Keratinocyte (primary cell): ENCODE results near the gene CASP3. TPM values are rescaled to one million over a fixed set of nuclear protein-coding genes. Genes with fewer than 3 reads are reported as not detected.
"Not testable (repeated sequence)": the region's sequence is repeated elsewhere in the genome, so short reads cannot be mapped to it uniquely, and the experiment has no call there.

Experiments used
- DNase-seq: peaks from one replicate; pipeline ENCODE4 v3.0.0-alpha.2; 2011; ENCODE audit warnings: low read depth, missing footprints, low spot score
- FAIRE-seq: peaks from 2 replicates; lab custom pipeline; 2011; peaks lifted over from hg19 to GRCh38; lab: Jason Lieb, UNC
- H2AFZ ChIP-seq: 2 replicates; pipeline ENCODE4 v1.6.0; 2012; ENCODE audit warnings: low read length, control low read depth, inconsistent platforms; ENCODE audit not compliant: control insufficient read depth
- H3K27ac ChIP-seq: 2 replicates; pipeline ENCODE4 v1.5.1; 2011; ENCODE audit warnings: low read length; ENCODE audit not compliant: control insufficient read depth, insufficient read depth
- H3K27me3 ChIP-seq: 3 replicates; pipeline ENCODE4 v1.6.0; 2011; ENCODE audit warnings: low read length; ENCODE audit not compliant: control insufficient read depth, insufficient read depth; ENCODE audit errors: extremely low read depth
- H3K36me3 ChIP-seq, 2 experiments: 2 replicates in 1 of 2; 3 replicates in 1 of 2; pipeline ENCODE4 v1.5.1; 2011; ENCODE audit warnings: low read length in 2 of 2, mild to moderate bottlenecking in 1 of 2; ENCODE audit not compliant: control insufficient read depth in 2 of 2, insufficient read depth in 2 of 2; ENCODE audit errors: extremely low read depth in 1 of 2
- H3K4me1 ChIP-seq: 3 replicates; pipeline ENCODE4 v1.5.1; 2011; ENCODE audit warnings: low read length; ENCODE audit not compliant: control insufficient read depth, insufficient read depth; ENCODE audit errors: extremely low read depth
- H3K4me2 ChIP-seq: 3 replicates; pipeline ENCODE4 v1.6.0; 2011; ENCODE audit warnings: low read depth, low read length; ENCODE audit not compliant: control insufficient read depth, insufficient read depth; ENCODE audit errors: extremely low read depth
- H3K4me3 ChIP-seq, 3 experiments: fragments of 200-600 bp in 1 of 3; sonication (generic) in 1 of 3; 2 replicates in 2 of 3; 3 replicates in 1 of 3; pipeline ENCODE4 v1.5.1; 2011 to 2016; ENCODE audit warnings: low read length in 3 of 3, mild to moderate bottlenecking in 3 of 3, control low read depth in 2 of 3, inconsistent platforms in 1 of 3, low read depth in 1 of 3, mixed read lengths in 1 of 3, mixed run types in 1 of 3, moderate library complexity in 1 of 3; ENCODE audit not compliant: control insufficient read depth in 2 of 3, insufficient read depth in 2 of 3; ENCODE audit errors: extremely low read depth in 1 of 3
- H3K79me2 ChIP-seq: 2 replicates; pipeline ENCODE4 v1.6.0; 2012; ENCODE audit warnings: low read length; ENCODE audit not compliant: control insufficient read depth, insufficient read depth
- H3K9ac ChIP-seq: 3 replicates; pipeline ENCODE4 v1.6.0; 2011; ENCODE audit warnings: low read length; ENCODE audit not compliant: control insufficient read depth, insufficient read depth; ENCODE audit errors: extremely low read depth
- H3K9me1 ChIP-seq: 3 replicates; pipeline ENCODE4 v1.6.0; 2011; ENCODE audit warnings: low read length; ENCODE audit not compliant: control insufficient read depth, insufficient read depth; ENCODE audit errors: extremely low read depth
- H3K9me3 ChIP-seq: 2 replicates; pipeline ENCODE4 v1.5.1; 2012; ENCODE audit warnings: low read depth, low read length; ENCODE audit not compliant: control insufficient read depth
- H4K20me1 ChIP-seq: 3 replicates; pipeline ENCODE4 v1.6.0; 2011; ENCODE audit warnings: low read length; ENCODE audit not compliant: control insufficient read depth, insufficient read depth; ENCODE audit errors: extremely low read depth
- EZH2 ChIP-seq: IDR thresholded peaks from one replicate; pipeline ENCODE4 v1.6.1; 2012; ENCODE audit warnings: inconsistent platforms, mild to moderate bottlenecking, low read length, moderate library complexity
- dilution Hi-C: fragments of 300-500 bp; cut with MboI; formaldehyde crosslinking; loops from one replicate; pipeline ENCODE4 v1.7.0; 2020; ENCODE audit warnings: low sequenced_read_pairs; ENCODE audit not compliant: extremely low pct_ligation_motif_present
- polyA plus RNA-seq, 5 experiments: library from polyadenylated mRNA; depleted of rRNA in 3 of 5; stranded (reverse) in 3 of 5; stranded (forward) in 1 of 5; unstranded in 1 of 5; fragments of >200 nt; gene quantifications; 1 replicate in 1 of 5; 2 replicates in 3 of 5; 3 replicates in 1 of 5; pipeline versions ENCODE4 v1.2.1 to v1.2.3, GENCODE V29; 2011 to 2012; ENCODE audit warnings: missing spikeins in 2 of 5, low read depth in 1 of 5, low replicate concordance in 1 of 5
- TF ChIP-seq, protein P1 (sequence below), 3 experiments: IDR thresholded peaks in 1 of 3; conservative IDR thresholded peaks in 1 of 3; optimal IDR thresholded peaks in 1 of 3; 2 replicates in 2 of 3; 3 replicates in 1 of 3; pipeline versions ENCODE3 to v1.5.1; 2011; ENCODE audit warnings: low read length in 3 of 3, mild to moderate bottlenecking in 3 of 3, moderate library complexity in 2 of 3, control low read depth in 1 of 3, inconsistent platforms in 1 of 3; ENCODE audit not compliant: insufficient read depth in 2 of 3; ENCODE audit errors: extremely low read depth in 1 of 3

CASP3 gene
- polyA plus RNA-seq, 1 donor (not counting 4 experiments of a cell fraction or from before 2014, with no cell fraction given): 51.1 TPM

GRCh38 chr4:184624972-184625554, 24.2 kb downstream of the CASP3 start:
- H4K20me1 ChIP-seq: no peaks in the 10 kb centered on the region
- H3K4me1 ChIP-seq: no peaks in the 10 kb centered on the region
- dilution Hi-C loops: no loop called here
- no peak overlapping the region for H3K4me3 ChIP-seq
- DNase-seq (no peak), FAIRE-seq (no peak)
- no peak overlapping the region for H2AFZ ChIP-seq
- H3K9ac ChIP-seq: no peak overlapping the region
- no peaks in the 10 kb centered on the region for H3K27me3 ChIP-seq
- no peaks in the 10 kb centered on the region for H3K79me2 ChIP-seq
- TF ChIP-seq, protein P1, sequence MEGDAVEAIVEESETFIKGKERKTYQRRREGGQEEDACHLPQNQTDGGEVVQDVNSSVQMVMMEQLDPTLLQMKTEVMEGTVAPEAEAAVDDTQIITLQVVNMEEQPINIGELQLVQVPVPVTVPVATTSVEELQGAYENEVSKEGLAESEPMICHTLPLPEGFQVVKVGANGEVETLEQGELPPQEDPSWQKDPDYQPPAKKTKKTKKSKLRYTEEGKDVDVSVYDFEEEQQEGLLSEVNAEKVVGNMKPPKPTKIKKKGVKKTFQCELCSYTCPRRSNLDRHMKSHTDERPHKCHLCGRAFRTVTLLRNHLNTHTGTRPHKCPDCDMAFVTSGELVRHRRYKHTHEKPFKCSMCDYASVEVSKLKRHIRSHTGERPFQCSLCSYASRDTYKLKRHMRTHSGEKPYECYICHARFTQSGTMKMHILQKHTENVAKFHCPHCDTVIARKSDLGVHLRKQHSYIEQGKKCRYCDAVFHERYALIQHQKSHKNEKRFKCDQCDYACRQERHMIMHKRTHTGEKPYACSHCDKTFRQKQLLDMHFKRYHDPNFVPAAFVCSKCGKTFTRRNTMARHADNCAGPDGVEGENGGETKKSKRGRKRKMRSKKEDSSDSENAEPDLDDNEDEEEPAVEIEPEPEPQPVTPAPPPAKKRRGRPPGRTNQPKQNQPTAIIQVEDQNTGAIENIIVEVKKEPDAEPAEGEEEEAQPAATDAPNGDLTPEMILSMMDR (optimal IDR thresholded peaks at IDR 0.05 in 1 of 3, IDR thresholded peaks at IDR 0.05 in 1 of 3, conservative IDR thresholded peaks at IDR 0.05 in 1 of 3; ENCODE audit: extremely low read depth in 1 of 3, insufficient read depth in 2 of 3, low read length in 3 of 3): no peak
- no peak for TF ChIP-seq EZH2
- no peak overlapping the region for H3K27ac ChIP-seq
- H3K9me1 ChIP-seq: no peaks in the 10 kb centered on the region
- peaks cover 4 to 11% of the 10 kb centered on the region in 2 experiments for H3K36me3 ChIP-seq
- no peaks in the 10 kb centered on the region for H3K9me3 ChIP-seq
- H3K4me2 ChIP-seq: no peak overlapping the region

- FAIRE-seq, DNase-seq, H3K4me1 ChIP-seq, H2AFZ ChIP-seq, H3K27me3 ChIP-seq, dilution Hi-C loops, H3K27ac ChIP-seq, H3K79me2 ChIP-seq, H3K4me2 ChIP-seq, H3K36me3 ChIP-seq, H3K9me1 ChIP-seq, H3K9ac ChIP-seq, H3K4me3 ChIP-seq, H4K20me1 ChIP-seq, H3K9me3 ChIP-seq: not testable (repeated sequence)
Observed at GRCh38 chr4:184624504-184624903, 24.7 kb downstream of the CASP3 start.

GRCh38 chr4:184621518-184621917, 27.7 kb downstream of the CASP3 start:
- H2AFZ ChIP-seq: no peak overlapping the region
- no peaks in the 10 kb centered on the region for H3K4me1 ChIP-seq
- H3K9ac ChIP-seq: no peak overlapping the region
- H3K27me3 ChIP-seq: no peaks in the 10 kb centered on the region
- no peak for DNase-seq
- H3K4me3 ChIP-seq: no peak overlapping the region
- no peaks in the 10 kb centered on the region for H3K9me1 ChIP-seq
- dilution Hi-C loops: no loop called here
- H4K20me1 ChIP-seq: no peaks in the 10 kb centered on the region
- no peaks in the 10 kb centered on the region for H3K36me3 ChIP-seq
- TF ChIP-seq EZH2: no peak
- TF ChIP-seq, protein P1 (optimal IDR thresholded peaks at IDR 0.05 in 1 of 3, IDR thresholded peaks at IDR 0.05 in 1 of 3, conservative IDR thresholded peaks at IDR 0.05 in 1 of 3; ENCODE audit: extremely low read depth in 1 of 3, insufficient read depth in 2 of 3, low read length in 3 of 3): no peak
- no peaks in the 10 kb centered on the region for H3K9me3 ChIP-seq
- H3K4me2 ChIP-seq: no peak overlapping the region
- FAIRE-seq: no peak
- no peak overlapping the region for H3K27ac ChIP-seq
- H3K79me2 ChIP-seq: no peaks in the 10 kb centered on the region
